ENCODE data around the gene MLEC.

MLEC gene

GRCh38 chr12:120748242-120748641, 61.3 kb downstream of the MLEC start:
- DNase-seq, result peak; percentile 12

GRCh38 chr12:120749256-120749655, 62.3 kb downstream of the MLEC start:
- peak; percentile 10 for DNase-seq

DNA sequence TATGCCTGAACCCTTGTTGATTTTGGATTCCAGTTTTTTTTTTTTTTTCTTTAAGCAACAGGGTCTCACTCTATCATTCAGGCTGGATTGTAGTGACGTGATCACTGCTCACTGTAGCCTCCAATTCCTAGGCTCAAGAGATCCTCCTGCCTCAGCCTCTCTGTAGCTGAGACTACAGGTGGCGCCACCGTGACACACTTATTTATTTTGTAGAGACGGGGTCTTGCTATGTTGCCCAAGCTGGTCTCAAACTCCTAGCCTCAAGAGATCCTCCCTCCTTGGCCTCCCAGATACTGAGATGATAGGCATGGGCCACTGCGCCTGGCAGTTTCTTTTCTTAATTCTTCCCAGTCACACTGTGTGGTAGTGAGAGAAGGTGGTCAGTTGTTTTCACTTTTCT, 63.9 kb downstream of the MLEC start:
- DNase-seq, result no peak

GRCh38 chr12:120751389-120751788, 64.4 kb downstream of the MLEC start:
- peak; percentile 19 for DNase-seq

Data from left hindlimb (tissue), 1 donor.